HFFc6 (cell line): ENCODE results near the gene CKB. TPM values are rescaled to one million over a fixed set of nuclear protein-coding genes. Genes with fewer than 3 reads are reported as not detected.

ENCODE experiments used
- DNase-seq: peaks from one replicate; pipeline ENCODE4 v3.0.0-alpha.2; 2018
- H3K27ac Mint-ChIP-seq: 2 replicates; pipeline ENCODE4 v1.8.0; 2020; ENCODE audit warnings: mild to moderate bottlenecking, mixed read lengths
- H3K27me3 Mint-ChIP-seq: 2 replicates; pipeline ENCODE4 v1.8.0; 2021; ENCODE audit warnings: mild to moderate bottlenecking, moderate library complexity, mixed read lengths; ENCODE audit not compliant: insufficient read depth
- H3K36me3 Mint-ChIP-seq: 2 replicates; pipeline ENCODE4 v1.8.0; 2021; ENCODE audit warnings: low read depth, mixed read lengths
- H3K4me1 Mint-ChIP-seq: 2 replicates; pipeline ENCODE4 v1.8.0; 2020; ENCODE audit warnings: low read depth, mixed read lengths
- H3K4me3 Mint-ChIP-seq: 2 replicates; pipeline ENCODE4 v1.8.0; 2020; ENCODE audit warnings: mild to moderate bottlenecking, moderate library complexity, mixed read lengths
- H3K9me3 Mint-ChIP-seq: 2 replicates; pipeline ENCODE4 v1.8.0; 2020; ENCODE audit warnings: mild to moderate bottlenecking, mixed read lengths
- CTCF ChIP-seq: fragments of 200-600 bp; sonication (generic); IDR thresholded peaks from 2 replicates; pipeline ENCODE4 v1.5.0; 2021; ENCODE audit warnings: antibody characterized with exemption, mild to moderate bottlenecking
- total RNA-seq, 6 experiments: library from RNA; stranded (reverse); fragmentation: NEBNext Ultra II Directional; extraction: Animal tissue kit (Norgen Biotek cat#: 25700); gene quantifications; 2 replicates in 1 of 6; 3 replicates in 5 of 6; pipeline ENCODE4 v1.2.3, GENCODE V29; 2021

CKB gene
- total RNA-seq, 6 experiments from 2014 or later: 16.6 to 31.3 (median 19.4) TPM

- TF ChIP-seq CTCF: no peak
- H3K4me3 Mint-ChIP-seq: no peak overlapping the region
- H3K9me3 Mint-ChIP-seq: no peaks in the 10 kb centered on the region
- peaks cover 17% of the 10 kb centered on the region for H3K4me1 Mint-ChIP-seq
- H3K27me3 Mint-ChIP-seq: peaks cover 3% of the 10 kb centered on the region; the same call in 1 of the 2 replicates
- peaks cover 4% of the 10 kb centered on the region; the same call in 1 of the 2 replicates for H3K36me3 Mint-ChIP-seq
- H3K27ac Mint-ChIP-seq: no peak overlapping the region
- no peak for DNase-seq
These were observed 11.5 kb upstream of the CKB start for GRCh38 chr14:103533999-103534575.

DNA sequence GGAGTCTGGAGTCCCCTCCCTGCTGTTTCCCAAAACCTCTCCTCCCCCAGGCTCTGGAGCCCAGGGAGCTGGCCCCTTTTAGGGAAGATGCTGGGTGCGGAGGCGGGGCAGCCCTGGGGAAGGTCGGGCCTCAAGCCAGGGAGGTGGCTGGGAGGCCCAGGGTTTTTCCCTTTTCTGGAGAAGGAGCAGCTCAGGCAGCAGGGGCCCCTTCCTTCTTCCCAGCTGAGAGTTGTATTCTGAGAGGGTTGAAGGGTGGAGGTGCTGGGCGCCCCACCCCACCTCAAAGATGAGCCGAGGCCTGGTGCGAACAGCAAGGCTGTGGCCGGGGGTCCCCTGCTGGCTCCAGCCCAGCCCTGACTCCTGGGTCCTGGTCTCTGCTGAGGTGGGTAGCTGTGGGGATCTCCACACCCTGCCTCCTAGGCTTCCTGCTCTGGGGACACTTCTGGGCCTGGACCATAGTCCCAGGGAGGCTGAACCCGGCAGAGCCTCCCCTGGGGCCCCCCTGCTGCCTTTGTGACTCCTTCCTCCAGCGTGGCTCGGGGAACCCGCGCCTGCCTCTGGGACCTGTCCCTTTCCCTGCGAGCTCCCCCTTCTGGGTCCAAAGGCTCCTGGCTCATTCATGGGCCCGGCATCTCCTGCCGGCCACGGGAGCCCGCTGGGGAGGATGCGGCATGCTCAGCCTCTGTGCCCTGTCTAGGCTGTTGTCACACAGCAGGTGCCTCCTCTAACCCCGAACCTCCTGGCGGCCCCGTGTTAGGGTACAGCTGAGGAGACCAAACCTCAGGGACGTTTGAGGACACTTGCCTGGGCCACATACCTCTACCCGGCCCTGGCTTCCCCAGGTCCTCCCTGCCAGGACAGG is 10.7 kb upstream of the CKB start:
- peaks cover 23% of the 10 kb centered on the region for H3K4me1 Mint-ChIP-seq
- no peak for TF ChIP-seq CTCF
- H3K36me3 Mint-ChIP-seq: peaks cover 4% of the 10 kb centered on the region; the same call in 1 of the 2 replicates
- DNase-seq: no peak
- H3K4me3 Mint-ChIP-seq: no peak overlapping the region
- H3K27ac Mint-ChIP-seq: no peak overlapping the region
- no peaks in the 10 kb centered on the region for H3K9me3 Mint-ChIP-seq
- H3K27me3 Mint-ChIP-seq: peaks cover 4% of the 10 kb centered on the region

DNA sequence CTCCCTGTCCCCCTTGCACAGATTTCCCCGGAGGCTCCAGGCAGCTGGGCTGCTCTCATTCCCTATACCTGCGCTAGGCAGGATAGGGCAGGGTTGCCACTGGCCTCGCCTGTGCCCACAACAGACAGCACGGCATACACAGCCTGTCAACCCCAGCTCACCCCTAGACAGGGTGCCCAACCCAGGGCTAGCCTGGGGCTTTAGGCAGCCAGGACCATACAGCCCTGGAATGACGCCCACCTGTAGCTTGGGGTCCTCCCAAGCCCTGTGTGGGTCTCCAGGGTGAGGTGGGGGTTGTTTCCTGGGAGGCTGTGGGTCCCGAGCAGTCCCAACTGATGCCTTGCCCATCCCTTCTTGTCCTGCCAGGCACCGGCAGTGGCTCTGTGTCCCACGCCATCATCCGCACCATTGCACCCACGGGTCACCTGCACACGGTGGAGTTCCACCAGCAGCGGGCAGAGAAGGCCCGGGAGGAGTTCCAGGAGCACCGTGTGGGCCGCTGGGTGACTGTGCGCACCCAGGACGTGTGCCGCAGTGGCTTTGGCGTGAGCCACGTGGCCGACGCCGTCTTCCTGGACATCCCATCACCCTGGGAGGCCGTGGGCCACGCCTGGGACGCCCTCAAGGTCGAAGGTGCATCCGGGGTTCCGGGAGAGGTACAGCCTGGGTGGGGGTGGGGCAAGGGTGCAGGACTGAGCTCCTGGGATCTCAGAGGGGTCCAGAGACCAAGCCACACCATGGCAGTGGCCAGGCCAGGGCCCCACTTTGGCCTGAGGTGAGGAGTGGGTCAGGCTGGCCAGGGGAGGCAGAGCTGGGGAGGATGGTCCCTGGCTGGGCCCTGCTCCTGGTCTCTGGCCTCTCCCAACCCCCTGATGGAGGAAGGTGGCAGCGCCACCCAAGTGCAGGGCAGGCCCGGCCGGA is 9.8 kb upstream of the CKB start:
- Mint-ChIP-seq H3K4me1 (peaks cover 32% of the 10 kb centered on the region), H3K4me3 (no peak overlapping the region), H3K27ac (no peak overlapping the region), H3K9me3 (no peaks in the 10 kb centered on the region), H3K27me3 (peaks cover 4% of the 10 kb centered on the region), H3K36me3 (peaks cover 4% of the 10 kb centered on the region; the same call in 1 of the 2 replicates)
- no peak for DNase-seq
- no peak for TF ChIP-seq CTCF

DNA sequence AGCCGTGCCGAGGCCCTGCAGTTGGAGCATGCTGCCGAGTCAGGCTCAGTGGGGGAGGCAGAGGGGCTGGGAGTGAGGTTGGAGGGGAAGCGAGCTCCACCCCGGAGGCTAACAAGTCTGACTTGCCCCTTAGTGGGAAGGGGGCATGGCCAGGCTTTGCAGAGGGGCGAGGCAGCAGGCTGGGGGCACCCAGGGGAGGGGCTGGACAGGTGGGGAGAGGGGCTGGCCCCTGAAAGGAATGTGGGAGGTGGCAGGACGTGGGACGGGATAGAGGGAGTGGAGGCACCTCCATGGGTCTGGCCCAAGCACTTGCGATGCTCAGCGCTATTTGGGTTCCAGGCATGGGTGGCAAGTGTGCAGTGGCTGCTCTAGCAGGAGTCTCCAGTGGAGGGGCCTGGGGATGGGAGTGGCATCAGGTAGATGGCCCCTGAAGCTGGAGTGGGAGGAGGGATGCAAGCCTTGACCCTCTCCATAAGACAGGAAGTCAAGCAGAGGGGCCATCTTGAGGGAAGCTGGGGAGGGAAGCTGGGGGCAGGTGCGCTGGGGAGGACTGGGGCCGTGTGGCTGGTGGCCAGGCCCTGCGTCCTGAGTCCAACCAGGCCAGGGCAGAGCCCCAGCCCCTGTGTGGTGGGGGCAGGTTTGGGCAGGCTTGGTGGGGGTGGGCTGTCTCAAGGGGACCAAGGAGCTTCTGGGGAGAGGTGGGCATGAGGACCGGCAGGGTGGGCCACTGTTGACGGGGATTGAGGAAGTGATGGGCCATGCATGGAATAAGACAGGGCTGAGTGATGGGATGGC is 9.0 kb upstream of the CKB start:
- Mint-ChIP-seq H3K4me3 (no peak overlapping the region), H3K4me1 (peaks cover 33% of the 10 kb centered on the region), H3K36me3 (peaks cover 4% of the 10 kb centered on the region; the same call in 1 of the 2 replicates), H3K27me3 (peaks cover 3% of the 10 kb centered on the region), H3K9me3 (no peaks in the 10 kb centered on the region), H3K27ac (no peak overlapping the region)
- no peak for DNase-seq
- no peak for TF ChIP-seq CTCF

DNA sequence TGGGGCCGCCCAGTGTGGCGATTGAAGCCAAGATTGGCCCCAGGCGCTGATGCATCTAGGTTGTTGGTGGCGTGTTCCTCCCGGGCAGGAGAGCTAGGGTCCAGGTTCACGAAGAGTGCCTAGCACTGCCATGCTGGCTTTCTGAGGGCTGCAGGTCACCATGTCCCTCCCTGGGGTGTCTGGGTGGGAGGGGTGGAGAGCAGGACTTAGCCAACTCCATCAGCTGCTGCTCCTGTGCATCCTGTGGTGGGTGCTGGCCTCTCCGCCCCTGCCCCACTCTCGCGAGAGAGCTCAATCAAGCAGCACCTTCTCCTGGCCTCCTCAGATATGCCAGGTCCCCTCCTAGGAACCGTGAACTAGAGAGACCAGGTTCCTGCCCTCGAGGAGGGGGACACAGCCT is 8.2 kb upstream of the CKB start:
- Mint-ChIP-seq H3K36me3 (peaks cover 4% of the 10 kb centered on the region; the same call in 1 of the 2 replicates), H3K4me3 (no peak overlapping the region), H3K9me3 (no peaks in the 10 kb centered on the region), H3K27ac (no peak overlapping the region), H3K4me1 (peaks cover 32% of the 10 kb centered on the region), H3K27me3 (peaks cover 3% of the 10 kb centered on the region)
- no peak for TF ChIP-seq CTCF
- no peak for DNase-seq
